HUES48 (cell line): ENCODE data around the gene HGD.
"Not testable (repeated sequence)": the region's sequence is repeated elsewhere in the genome, so short reads cannot be mapped to it uniquely, and the experiment has no call there.

Experiments
- H3K27ac ChIP-seq: one replicate; pipeline ENCODE4 v1.7.0; 2013; ENCODE audit warnings: low read depth, low read length, inconsistent platforms
- H3K27me3 ChIP-seq: 2 replicates; pipeline ENCODE4 v1.6.1; 2013; ENCODE audit warnings: mild to moderate bottlenecking, low read length; ENCODE audit not compliant: control insufficient read depth, insufficient read depth
- H3K36me3 ChIP-seq: 2 replicates; pipeline ENCODE4 v1.6.1; 2013; ENCODE audit warnings: low read length; ENCODE audit not compliant: control insufficient read depth, insufficient read depth
- H3K4me1 ChIP-seq: 2 replicates; pipeline ENCODE4 v1.6.1; 2013; ENCODE audit warnings: mild to moderate bottlenecking, low read length; ENCODE audit not compliant: control insufficient read depth, insufficient read depth
- H3K4me3 ChIP-seq: 2 replicates; pipeline ENCODE4 v1.5.1; 2013; ENCODE audit warnings: mild to moderate bottlenecking, low read depth, low read length
- H3K9ac ChIP-seq: 2 replicates; pipeline ENCODE4 v1.6.1; 2013; ENCODE audit warnings: mild to moderate bottlenecking, low read depth, low read length, moderate library complexity
- H3K9me3 ChIP-seq: 2 replicates; pipeline ENCODE4 v1.6.1; 2013; ENCODE audit warnings: low read length; ENCODE audit not compliant: control insufficient read depth, insufficient read depth

HGD gene

GRCh38 chr3:120637851-120638559 lies 44.0 kb downstream of the HGD start:
- H3K9ac ChIP-seq, result no peak overlapping the region
- H3K36me3 ChIP-seq, result no peaks in the 10 kb centered on the region
- no peaks in the 10 kb centered on the region for H3K9me3 ChIP-seq
- H3K27me3 ChIP-seq, result no peaks in the 10 kb centered on the region
- H3K4me1 ChIP-seq, result no peaks in the 10 kb centered on the region
- no peak overlapping the region for H3K27ac ChIP-seq
- no peak overlapping the region for H3K4me3 ChIP-seq

- Histone ChIP-seq H3K4me3 (no peak overlapping the region), H3K4me1 (no peaks in the 10 kb centered on the region), H3K36me3 (no peaks in the 10 kb centered on the region), H3K27me3 (no peaks in the 10 kb centered on the region), H3K9ac (no peak overlapping the region), H3K9me3 (no peaks in the 10 kb centered on the region), H3K27ac (no peak overlapping the region)
These were observed 45.1 kb downstream of the HGD start for GRCh38 chr3:120636795-120637401.

DNA sequence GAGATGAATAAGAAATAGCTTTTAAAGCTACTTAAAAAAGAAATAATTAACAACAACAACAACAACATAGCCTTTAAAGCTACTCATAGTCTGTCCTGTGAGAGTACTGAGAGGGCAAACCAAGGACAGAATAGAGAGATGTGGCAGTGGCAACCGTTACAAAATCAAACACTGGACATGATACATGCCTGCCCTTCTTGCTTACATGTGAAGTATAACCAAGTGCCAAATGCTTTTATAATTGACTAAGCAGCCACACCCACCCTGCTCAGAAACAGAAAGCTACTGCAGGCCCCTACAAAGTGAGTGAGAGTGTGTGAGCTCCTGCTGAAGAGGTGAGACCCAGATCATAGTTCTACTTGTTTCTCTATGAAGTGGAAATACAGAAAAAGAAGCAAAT lies 47.5 kb downstream of the HGD start:
- no peak overlapping the region for H3K4me3 ChIP-seq

DNA sequence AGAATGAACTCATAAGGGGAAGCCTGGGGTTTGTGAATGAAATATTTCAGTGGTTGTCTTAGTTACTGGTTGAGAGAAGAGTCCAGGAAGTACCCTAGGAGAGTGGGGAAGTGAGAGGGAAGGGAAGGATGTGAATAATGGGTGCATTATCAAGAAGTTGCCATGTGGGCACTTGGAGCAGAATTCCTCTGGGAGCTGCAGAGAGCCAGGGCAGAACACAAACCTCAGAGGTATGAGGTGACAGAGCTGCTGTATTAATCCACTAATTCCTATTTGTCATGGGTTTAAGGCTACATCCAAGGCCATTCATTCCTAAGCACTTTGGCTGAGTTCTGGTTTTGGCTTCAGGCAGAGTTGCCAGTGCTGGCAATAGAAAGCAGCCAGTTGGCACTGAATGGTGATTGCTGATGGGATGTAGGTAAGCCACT lies 56.9 kb downstream of the HGD start:
- H3K9ac ChIP-seq, result no peak overlapping the region
- H3K36me3 ChIP-seq, result no peaks in the 10 kb centered on the region
- H3K4me1 ChIP-seq, result no peaks in the 10 kb centered on the region
- H3K9me3 ChIP-seq, result peaks cover 29% of the 10 kb centered on the region
- H3K27ac ChIP-seq, result no peak overlapping the region
- H3K4me3 ChIP-seq, result no peak overlapping the region
- H3K27me3 ChIP-seq, result no peaks in the 10 kb centered on the region

More for the DNA sequence above, 47.5 kb downstream of the HGD start:
- H3K27me3 ChIP-seq, result no peaks in the 10 kb centered on the region
- H3K9ac ChIP-seq, result no peak overlapping the region
- H3K36me3 ChIP-seq, result no peaks in the 10 kb centered on the region
- H3K27ac ChIP-seq, result no peak overlapping the region
- H3K9me3 ChIP-seq, result no peaks in the 10 kb centered on the region; the same call in 1 of the 2 replicates
- H3K4me1 ChIP-seq, result no peaks in the 10 kb centered on the region

- Histone ChIP-seq H3K27ac (no peak overlapping the region), H3K4me1 (no peaks in the 10 kb centered on the region), H3K9ac (no peak overlapping the region), H3K4me3 (peak overlapping the region; percentile 26; the same call in 1 of the 2 replicates), H3K27me3 (no peaks in the 10 kb centered on the region), H3K9me3 (peaks cover 29% of the 10 kb centered on the region), H3K36me3 (no peaks in the 10 kb centered on the region)
These were observed 58.3 kb downstream of the HGD start for GRCh38 chr3:120623727-120624093.

GRCh38 chr3:120622870-120623726 lies 58.9 kb downstream of the HGD start:
- H3K27me3 ChIP-seq, result no peaks in the 10 kb centered on the region
- H3K9ac ChIP-seq, result no peak overlapping the region
- no peak overlapping the region; the same call in 1 of the 2 replicates for H3K4me3 ChIP-seq
- H3K9me3 ChIP-seq, result peaks cover 29% of the 10 kb centered on the region
- H3K4me1 ChIP-seq, result no peaks in the 10 kb centered on the region
- no peaks in the 10 kb centered on the region for H3K36me3 ChIP-seq
- H3K27ac ChIP-seq, result peak overlapping the region; percentile 85

DNA sequence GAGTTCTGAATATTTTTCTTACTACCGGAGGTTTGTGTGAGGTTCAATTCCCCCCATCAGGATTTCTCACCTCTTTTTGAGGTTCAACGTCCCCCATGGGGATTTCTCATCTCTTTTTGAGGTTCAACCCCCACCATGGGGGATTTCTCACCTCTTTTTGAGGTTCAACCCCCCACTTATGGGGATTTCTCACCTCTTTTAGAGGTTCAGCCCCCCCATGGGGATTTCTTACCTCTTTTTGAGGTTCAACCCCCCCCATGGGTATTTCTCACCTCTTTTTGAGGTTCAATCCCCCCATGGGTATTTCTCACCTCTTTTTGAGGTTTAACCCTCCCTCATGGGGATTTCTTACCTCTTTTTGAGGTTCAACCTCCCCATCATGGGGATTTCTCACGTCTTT lies 59.6 kb downstream of the HGD start:
- H3K4me3 ChIP-seq, result no peak overlapping the region; the same call in 1 of the 2 replicates
- no peaks in the 10 kb centered on the region for H3K36me3 ChIP-seq
- peaks cover 29% of the 10 kb centered on the region for H3K9me3 ChIP-seq
- peak overlapping the region; percentile 85 for H3K27ac ChIP-seq
- no peak overlapping the region for H3K9ac ChIP-seq
- no peaks in the 10 kb centered on the region for H3K27me3 ChIP-seq
- no peaks in the 10 kb centered on the region for H3K4me1 ChIP-seq

DNA sequence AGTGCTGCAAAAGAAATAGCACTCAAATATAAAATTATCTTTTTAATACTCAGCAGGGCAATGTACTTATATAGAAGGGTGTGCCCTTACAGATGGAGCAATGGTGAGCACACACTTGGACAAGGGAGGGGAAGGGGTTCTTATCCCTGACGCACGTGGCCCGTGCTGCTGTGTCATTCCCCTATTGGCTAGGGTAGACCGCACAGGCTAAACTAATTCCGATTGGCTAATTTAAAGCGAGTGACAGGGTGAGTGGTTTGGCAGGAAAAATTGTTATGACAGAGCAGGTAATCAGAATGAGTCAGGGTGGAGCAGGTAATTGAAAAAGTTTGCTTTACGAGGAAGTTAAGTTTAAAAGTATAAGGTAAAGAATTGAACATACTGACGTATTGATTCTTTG lies 65.3 kb downstream of the HGD start:
- H3K36me3 ChIP-seq, H3K27me3 ChIP-seq, H3K4me3 ChIP-seq, H3K9ac ChIP-seq, H3K4me1 ChIP-seq, H3K27ac ChIP-seq, H3K9me3 ChIP-seq: not testable (repeated sequence)

DNA sequence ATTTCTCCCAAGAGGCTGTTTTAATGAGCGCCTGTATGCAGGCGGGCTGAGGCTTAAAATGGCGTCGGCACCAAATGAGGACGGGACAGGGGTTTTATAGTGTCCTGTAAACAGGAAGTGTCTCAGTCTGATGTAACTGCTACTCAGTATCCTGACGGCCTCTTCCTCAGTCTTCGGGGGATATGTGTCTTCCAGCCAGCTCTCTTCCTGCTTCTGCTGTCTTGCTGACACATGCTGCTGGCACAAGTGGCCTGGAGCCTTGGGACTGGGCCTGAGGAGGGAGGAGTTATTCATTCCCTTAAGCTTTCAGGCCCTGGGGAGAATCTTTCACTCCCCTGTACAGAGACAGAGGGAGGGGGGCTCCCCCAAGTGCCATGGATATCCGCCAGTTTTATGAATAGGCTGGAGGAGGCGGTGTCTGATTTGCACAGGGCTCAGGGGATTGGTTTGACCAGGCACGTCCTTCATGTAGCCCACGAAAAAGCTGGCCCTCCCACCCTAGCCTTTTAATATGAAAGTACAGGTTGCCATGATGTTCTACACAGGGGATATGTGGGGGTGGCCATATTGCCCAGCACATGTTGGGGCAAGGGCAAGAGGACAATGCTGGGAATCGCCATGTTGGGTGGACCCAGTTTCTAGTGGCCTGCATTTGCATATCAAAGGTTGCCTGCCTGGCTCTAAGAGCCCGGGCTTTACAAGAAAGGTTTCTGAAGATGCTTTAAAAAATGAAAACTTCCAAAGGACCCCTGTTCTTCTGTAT lies 66.0 kb downstream of the HGD start:
- Histone ChIP-seq H3K9me3 (no peaks in the 10 kb centered on the region), H3K27ac (no peak overlapping the region), H3K4me1 (no peaks in the 10 kb centered on the region), H3K36me3 (no peaks in the 10 kb centered on the region), H3K27me3 (no peaks in the 10 kb centered on the region), H3K4me3 (no peak overlapping the region), H3K9ac (no peak overlapping the region)

- no peaks in the 10 kb centered on the region for H3K36me3 ChIP-seq
- H3K9ac ChIP-seq, result no peak overlapping the region
- H3K27ac ChIP-seq, result no peak overlapping the region
- no peak overlapping the region for H3K4me3 ChIP-seq
- no peaks in the 10 kb centered on the region for H3K4me1 ChIP-seq
- H3K9me3 ChIP-seq, result no peaks in the 10 kb centered on the region
- no peaks in the 10 kb centered on the region for H3K27me3 ChIP-seq
These were observed 67.3 kb downstream of the HGD start for GRCh38 chr3:120614765-120615164.
